ENCODE results near the gene PKD1. TPM values are rescaled to one million over a fixed set of nuclear protein-coding genes. Genes with fewer than 3 reads are reported as not detected.

PKD1 gene
- total RNA-seq, 1 donor from 2014 or later: 169 TPM

- H3K9me3 Mint-ChIP-seq (ENCODE audit: unreplicated experiment): no peaks in the 10 kb centered on the region
- H3K4me3 Mint-ChIP-seq (ENCODE audit: unreplicated experiment): no peak overlapping the region
- H3K36me3 Mint-ChIP-seq (ENCODE audit: unreplicated experiment): peaks cover 19% of the 10 kb centered on the region
- no peak for DNase-seq (ENCODE audit: extremely low spot score, unreplicated experiment)
- TF ChIP-seq, protein P1, sequence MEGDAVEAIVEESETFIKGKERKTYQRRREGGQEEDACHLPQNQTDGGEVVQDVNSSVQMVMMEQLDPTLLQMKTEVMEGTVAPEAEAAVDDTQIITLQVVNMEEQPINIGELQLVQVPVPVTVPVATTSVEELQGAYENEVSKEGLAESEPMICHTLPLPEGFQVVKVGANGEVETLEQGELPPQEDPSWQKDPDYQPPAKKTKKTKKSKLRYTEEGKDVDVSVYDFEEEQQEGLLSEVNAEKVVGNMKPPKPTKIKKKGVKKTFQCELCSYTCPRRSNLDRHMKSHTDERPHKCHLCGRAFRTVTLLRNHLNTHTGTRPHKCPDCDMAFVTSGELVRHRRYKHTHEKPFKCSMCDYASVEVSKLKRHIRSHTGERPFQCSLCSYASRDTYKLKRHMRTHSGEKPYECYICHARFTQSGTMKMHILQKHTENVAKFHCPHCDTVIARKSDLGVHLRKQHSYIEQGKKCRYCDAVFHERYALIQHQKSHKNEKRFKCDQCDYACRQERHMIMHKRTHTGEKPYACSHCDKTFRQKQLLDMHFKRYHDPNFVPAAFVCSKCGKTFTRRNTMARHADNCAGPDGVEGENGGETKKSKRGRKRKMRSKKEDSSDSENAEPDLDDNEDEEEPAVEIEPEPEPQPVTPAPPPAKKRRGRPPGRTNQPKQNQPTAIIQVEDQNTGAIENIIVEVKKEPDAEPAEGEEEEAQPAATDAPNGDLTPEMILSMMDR (IDR thresholded peaks at IDR 0.05): no peak
- no peaks in the 10 kb centered on the region for H3K27me3 Mint-ChIP-seq (ENCODE audit: unreplicated experiment)
- peaks cover 3% of the 10 kb centered on the region for H3K4me1 Mint-ChIP-seq (ENCODE audit: unreplicated experiment)
- H3K27ac Mint-ChIP-seq (ENCODE audit: unreplicated experiment): no peak overlapping the region
Measured at GRCh38 chr16:2173916-2174315, 38.2 kb upstream of the PKD1 start.

DNA sequence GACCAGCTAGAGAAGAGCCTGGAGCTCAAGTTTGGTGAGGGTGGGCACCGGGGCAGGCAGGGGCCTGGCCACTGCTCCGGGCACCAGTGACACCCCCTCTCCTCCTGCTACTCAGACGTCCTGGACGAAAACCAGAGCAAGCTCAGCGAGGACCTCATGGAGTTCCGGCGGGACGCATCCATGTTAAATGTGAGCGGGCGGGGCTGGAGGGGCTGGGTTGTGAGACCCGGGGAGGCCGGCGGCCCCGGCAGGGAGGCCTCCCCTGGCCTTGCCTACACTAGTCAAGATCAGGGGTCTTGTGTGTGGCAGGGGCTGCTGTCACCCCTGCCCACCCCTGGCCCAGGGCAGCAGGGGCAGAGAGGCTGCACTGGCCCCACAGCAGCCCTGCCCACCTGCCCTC lies 37.7 kb upstream of the PKD1 start:
- no peak overlapping the region for H3K4me3 Mint-ChIP-seq (ENCODE audit: unreplicated experiment)
- H3K27ac Mint-ChIP-seq (ENCODE audit: unreplicated experiment): no peak overlapping the region
- no peak for DNase-seq (ENCODE audit: extremely low spot score, unreplicated experiment)

DNA sequence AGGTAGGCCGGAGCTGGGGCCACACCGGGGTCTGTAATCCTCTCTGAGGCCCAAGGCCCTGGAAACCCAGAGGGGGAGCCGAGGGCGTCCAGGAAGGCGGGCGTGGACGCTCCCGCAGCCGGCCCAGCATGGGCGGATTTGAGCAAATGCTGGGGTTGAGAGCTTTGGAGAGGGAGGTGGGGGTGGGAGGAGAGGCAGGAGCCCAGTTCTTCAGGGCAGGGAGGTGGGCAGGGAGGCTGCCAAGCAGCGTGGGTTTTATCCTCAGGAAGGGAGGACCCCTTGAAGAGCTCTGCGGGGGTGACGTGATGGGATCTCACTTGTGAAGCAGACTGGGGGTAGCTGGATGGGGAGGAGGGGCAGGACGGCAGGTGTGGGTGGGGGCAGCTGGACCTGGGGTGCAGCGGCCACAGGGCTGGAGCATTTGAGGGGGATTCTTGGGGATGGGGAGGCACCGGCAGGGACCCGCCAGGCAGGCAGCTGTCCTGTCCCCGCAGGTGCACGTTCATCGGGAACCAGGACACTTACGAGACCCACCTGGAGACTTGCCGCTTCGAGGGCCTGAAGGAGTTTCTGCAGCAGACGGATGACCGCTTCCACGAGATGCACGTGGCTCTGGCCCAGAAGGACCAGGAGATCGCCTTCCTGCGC lies 37.1 kb upstream of the PKD1 start:
- TF ChIP-seq, protein P1 (IDR thresholded peaks at IDR 0.05): no peak
- no peak for DNase-seq (ENCODE audit: extremely low spot score, unreplicated experiment)
- H3K4me1 Mint-ChIP-seq (ENCODE audit: unreplicated experiment): peaks cover 3% of the 10 kb centered on the region
- no peak overlapping the region for H3K4me3 Mint-ChIP-seq (ENCODE audit: unreplicated experiment)
- peaks cover 23% of the 10 kb centered on the region for H3K36me3 Mint-ChIP-seq (ENCODE audit: unreplicated experiment)
- no peaks in the 10 kb centered on the region for H3K9me3 Mint-ChIP-seq (ENCODE audit: unreplicated experiment)
- H3K27me3 Mint-ChIP-seq (ENCODE audit: unreplicated experiment): no peaks in the 10 kb centered on the region
- H3K27ac Mint-ChIP-seq (ENCODE audit: unreplicated experiment): no peak overlapping the region

More for the DNA sequence above, 37.7 kb upstream of the PKD1 start:
- Mint-ChIP-seq H3K4me1 (ENCODE audit: unreplicated experiment) (peaks cover 3% of the 10 kb centered on the region), H3K27me3 (ENCODE audit: unreplicated experiment) (no peaks in the 10 kb centered on the region), H3K9me3 (ENCODE audit: unreplicated experiment) (no peaks in the 10 kb centered on the region), H3K36me3 (ENCODE audit: unreplicated experiment) (peaks cover 19% of the 10 kb centered on the region)
- TF ChIP-seq, protein P1 (IDR thresholded peaks at IDR 0.05): no peak

- Mint-ChIP-seq H3K4me1 (ENCODE audit: unreplicated experiment) (peaks cover 3% of the 10 kb centered on the region), H3K9me3 (ENCODE audit: unreplicated experiment) (no peaks in the 10 kb centered on the region), H3K4me3 (ENCODE audit: unreplicated experiment) (no peak overlapping the region), H3K36me3 (ENCODE audit: unreplicated experiment) (peaks cover 21% of the 10 kb centered on the region), H3K27me3 (ENCODE audit: unreplicated experiment) (no peaks in the 10 kb centered on the region), H3K27ac (ENCODE audit: unreplicated experiment) (no peak overlapping the region)
- TF ChIP-seq, protein P1 (IDR thresholded peaks at IDR 0.05): no peak
- DNase-seq (ENCODE audit: extremely low spot score, unreplicated experiment): no peak
Measured at GRCh38 chr16:2171601-2172178, 36.0 kb upstream of the PKD1 start.

GRCh38 chr16:2170587-2171435 lies 35.1 kb upstream of the PKD1 start:
- Mint-ChIP-seq H3K27me3 (ENCODE audit: unreplicated experiment) (no peaks in the 10 kb centered on the region), H3K4me3 (ENCODE audit: unreplicated experiment) (no peak overlapping the region), H3K27ac (ENCODE audit: unreplicated experiment) (no peak overlapping the region), H3K36me3 (ENCODE audit: unreplicated experiment) (peaks cover 19% of the 10 kb centered on the region), H3K4me1 (ENCODE audit: unreplicated experiment) (peaks cover 3% of the 10 kb centered on the region), H3K9me3 (ENCODE audit: unreplicated experiment) (no peaks in the 10 kb centered on the region)
- TF ChIP-seq, protein P1 (IDR thresholded peaks at IDR 0.05): no peak
- no peak for DNase-seq (ENCODE audit: extremely low spot score, unreplicated experiment)
